Endothelial cell (in vitro differentiated cells): ENCODE measurements around the gene GNGT2. TPM values are rescaled to one million over a fixed set of nuclear protein-coding genes. Genes with fewer than 3 reads are reported as not detected.
A peak's percentile ranks its signal among the peaks of the same experiment; 100 is the strongest.

Experiments
- DNase-seq: peaks from one replicate; pipeline ENCODE4 v3.0.0; 2021; ENCODE audit warnings: low spot score
- H3K27ac Mint-ChIP-seq: one replicate; pipeline ENCODE4 v1.8.0; 2021; ENCODE audit warnings: mixed read lengths, inconsistent platforms; ENCODE audit not compliant: unreplicated experiment
- H3K27me3 Mint-ChIP-seq: one replicate; pipeline ENCODE4 v1.8.0; 2021; ENCODE audit warnings: mild to moderate bottlenecking, moderate library complexity, mixed read lengths, inconsistent platforms; ENCODE audit not compliant: unreplicated experiment
- H3K36me3 Mint-ChIP-seq: one replicate; pipeline ENCODE4 v1.8.0; 2021; ENCODE audit warnings: mild to moderate bottlenecking, low read depth, mixed read lengths, inconsistent platforms; ENCODE audit not compliant: unreplicated experiment
- H3K4me1 Mint-ChIP-seq: one replicate; pipeline ENCODE4 v1.8.0; 2021; ENCODE audit warnings: mild to moderate bottlenecking, mixed read lengths, inconsistent platforms; ENCODE audit not compliant: unreplicated experiment
- H3K4me3 Mint-ChIP-seq: one replicate; pipeline ENCODE4 v1.8.0; 2021; ENCODE audit warnings: mild to moderate bottlenecking, mixed read lengths, inconsistent platforms; ENCODE audit not compliant: unreplicated experiment
- H3K9me3 Mint-ChIP-seq: one replicate; pipeline ENCODE4 v1.8.0; 2021; ENCODE audit warnings: mixed read lengths, inconsistent platforms; ENCODE audit not compliant: unreplicated experiment
- total RNA-seq: library from RNA; stranded (reverse); fragmentation: NEBNext Ultra II Directional; extraction: Animal tissue kit (Norgen Biotek cat#: 25700); gene quantifications from one replicate; pipeline ENCODE4 v1.2.1, GENCODE V29; 2021; ENCODE audit not compliant: unreplicated experiment
- TF ChIP-seq, protein P1 (sequence below): fragments of 200-600 bp; sonication (generic); IDR thresholded peaks from one replicate; pipeline ENCODE4 v1.5.0; 2021; ENCODE audit warnings: antibody characterized with exemption; ENCODE audit not compliant: unreplicated experiment

Gene GNGT2
- total RNA-seq, 1 donor from 2014 or later: 2.1 TPM

DNA sequence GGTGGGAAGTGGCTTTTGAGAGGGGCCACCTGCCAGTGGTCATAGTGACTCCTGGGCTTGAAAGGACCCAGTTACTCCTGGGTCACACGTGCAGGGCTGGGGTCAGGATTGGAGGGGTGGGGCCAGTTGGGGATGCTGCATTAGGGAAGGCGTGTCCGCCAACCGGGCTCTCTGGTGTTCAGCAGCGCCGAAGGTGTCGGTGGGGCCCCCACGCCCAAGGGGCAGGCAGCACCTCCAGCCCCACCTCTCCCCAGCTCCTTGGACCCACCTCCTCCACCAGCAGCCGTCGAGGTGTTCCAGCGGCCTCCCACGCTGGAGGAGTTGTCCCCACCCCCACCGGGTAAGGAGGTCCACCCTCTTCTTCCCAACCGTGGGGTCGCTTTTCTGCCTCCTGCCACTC, 9.6 kb upstream of the GNGT2 start:
- Mint-ChIP-seq H3K36me3 (peaks cover 28% of the 10 kb centered on the region), H3K27ac (no peak overlapping the region), H3K9me3 (no peaks in the 10 kb centered on the region), H3K27me3 (peaks cover 9% of the 10 kb centered on the region), H3K4me3 (no peak overlapping the region), H3K4me1 (peaks cover 38% of the 10 kb centered on the region)
- DNase-seq: no peak
- TF ChIP-seq, protein P1, sequence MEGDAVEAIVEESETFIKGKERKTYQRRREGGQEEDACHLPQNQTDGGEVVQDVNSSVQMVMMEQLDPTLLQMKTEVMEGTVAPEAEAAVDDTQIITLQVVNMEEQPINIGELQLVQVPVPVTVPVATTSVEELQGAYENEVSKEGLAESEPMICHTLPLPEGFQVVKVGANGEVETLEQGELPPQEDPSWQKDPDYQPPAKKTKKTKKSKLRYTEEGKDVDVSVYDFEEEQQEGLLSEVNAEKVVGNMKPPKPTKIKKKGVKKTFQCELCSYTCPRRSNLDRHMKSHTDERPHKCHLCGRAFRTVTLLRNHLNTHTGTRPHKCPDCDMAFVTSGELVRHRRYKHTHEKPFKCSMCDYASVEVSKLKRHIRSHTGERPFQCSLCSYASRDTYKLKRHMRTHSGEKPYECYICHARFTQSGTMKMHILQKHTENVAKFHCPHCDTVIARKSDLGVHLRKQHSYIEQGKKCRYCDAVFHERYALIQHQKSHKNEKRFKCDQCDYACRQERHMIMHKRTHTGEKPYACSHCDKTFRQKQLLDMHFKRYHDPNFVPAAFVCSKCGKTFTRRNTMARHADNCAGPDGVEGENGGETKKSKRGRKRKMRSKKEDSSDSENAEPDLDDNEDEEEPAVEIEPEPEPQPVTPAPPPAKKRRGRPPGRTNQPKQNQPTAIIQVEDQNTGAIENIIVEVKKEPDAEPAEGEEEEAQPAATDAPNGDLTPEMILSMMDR: no peak

DNA sequence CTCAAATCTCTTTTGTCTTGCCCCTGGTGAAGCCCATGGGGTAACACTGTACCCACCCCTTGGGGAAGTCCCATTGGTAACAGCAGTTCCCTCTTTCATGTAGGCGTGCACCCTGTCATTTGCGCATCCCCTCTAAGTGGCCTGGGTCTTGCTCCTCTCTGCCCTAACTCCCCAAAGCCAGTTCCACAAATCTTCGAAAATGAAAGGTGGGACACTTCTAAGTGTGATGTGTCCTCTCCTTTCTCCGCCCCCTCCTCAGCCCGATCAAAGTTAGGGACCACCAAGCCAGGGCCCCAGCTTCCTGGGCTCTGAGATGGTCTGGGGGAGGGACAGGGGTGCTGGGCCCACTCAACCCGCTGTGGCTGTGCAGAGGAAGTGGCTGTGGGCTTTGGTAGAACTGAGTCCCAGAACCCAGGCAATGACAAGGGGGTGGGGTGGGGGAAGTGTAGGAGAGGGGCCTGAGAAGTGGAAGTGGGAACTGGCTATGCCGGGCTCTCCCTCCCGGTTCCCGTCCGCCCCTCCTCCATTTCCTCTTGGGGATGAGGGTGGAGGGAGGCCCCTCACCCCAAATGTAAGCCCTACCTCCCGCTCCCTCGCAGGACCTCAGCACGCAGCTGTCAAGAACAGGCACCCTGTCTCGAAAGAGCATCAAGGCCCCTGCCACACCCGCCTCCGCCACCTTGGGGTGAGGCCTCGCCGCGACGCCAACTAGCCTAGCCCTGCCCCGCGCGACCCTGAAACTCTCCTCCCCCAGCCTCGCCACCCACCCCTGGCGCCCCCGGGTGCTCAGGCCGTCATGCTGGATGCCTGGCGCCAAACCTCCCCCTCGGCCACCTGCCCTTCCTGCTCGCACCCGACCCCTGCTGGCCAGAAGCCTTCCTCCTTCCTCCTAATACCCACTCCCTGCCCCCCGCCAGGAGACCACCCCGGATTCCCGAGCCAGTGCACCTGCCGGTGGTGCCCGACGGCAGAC, 8.9 kb upstream of the GNGT2 start:
- Mint-ChIP-seq H3K4me3 (no peak overlapping the region), H3K27ac (no peak overlapping the region), H3K4me1 (peaks cover 42% of the 10 kb centered on the region), H3K27me3 (peaks cover 7% of the 10 kb centered on the region), H3K36me3 (peaks cover 33% of the 10 kb centered on the region), H3K9me3 (no peaks in the 10 kb centered on the region)
- TF ChIP-seq, protein P1: no peak
- no peak for DNase-seq

DNA sequence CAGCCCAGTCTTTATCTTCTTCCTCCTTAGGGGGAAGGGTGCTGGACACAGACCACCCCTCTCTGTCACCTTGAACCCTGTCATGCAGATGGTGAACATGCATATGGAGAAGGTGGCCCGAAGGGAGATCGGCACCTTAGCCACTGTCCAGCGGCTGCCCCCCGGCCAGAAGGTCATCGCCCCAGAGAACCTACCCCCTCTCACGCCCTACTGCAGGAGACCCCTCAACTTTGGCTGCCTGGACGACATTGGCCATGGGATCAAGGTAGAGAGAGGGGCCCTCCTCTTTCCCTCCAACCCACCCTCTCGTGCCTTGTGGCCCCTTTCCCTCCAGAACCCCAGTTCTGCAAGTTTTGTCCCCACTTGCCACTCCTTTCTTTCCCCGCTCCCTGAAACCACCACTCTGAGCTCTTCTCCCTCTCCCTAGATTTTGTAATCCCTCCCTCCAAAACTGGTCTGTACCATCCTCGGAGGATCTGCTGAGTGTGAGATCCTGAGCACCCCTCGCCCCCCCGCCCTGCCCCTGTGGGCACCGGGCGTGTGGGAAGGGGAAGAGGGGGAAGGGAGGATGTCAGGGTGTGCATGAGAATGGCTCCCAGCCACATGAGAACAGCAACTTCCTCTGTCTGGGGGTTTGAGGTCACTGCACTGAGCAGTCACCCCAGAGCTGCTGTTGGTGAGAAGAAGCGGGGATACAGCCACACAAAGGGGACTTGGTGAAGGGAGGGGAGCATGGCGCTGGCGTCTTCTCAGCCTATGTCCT, 7.5 kb upstream of the GNGT2 start:
- H3K9me3 Mint-ChIP-seq: no peaks in the 10 kb centered on the region
- TF ChIP-seq, protein P1: no peak
- H3K4me3 Mint-ChIP-seq: peak overlapping the region; percentile 38
- no peak for DNase-seq
- peaks cover 9% of the 10 kb centered on the region for H3K27me3 Mint-ChIP-seq
- peaks cover 44% of the 10 kb centered on the region for H3K4me1 Mint-ChIP-seq
- peaks cover 27% of the 10 kb centered on the region for H3K36me3 Mint-ChIP-seq
- peak overlapping the region; percentile 30 for H3K27ac Mint-ChIP-seq

DNA sequence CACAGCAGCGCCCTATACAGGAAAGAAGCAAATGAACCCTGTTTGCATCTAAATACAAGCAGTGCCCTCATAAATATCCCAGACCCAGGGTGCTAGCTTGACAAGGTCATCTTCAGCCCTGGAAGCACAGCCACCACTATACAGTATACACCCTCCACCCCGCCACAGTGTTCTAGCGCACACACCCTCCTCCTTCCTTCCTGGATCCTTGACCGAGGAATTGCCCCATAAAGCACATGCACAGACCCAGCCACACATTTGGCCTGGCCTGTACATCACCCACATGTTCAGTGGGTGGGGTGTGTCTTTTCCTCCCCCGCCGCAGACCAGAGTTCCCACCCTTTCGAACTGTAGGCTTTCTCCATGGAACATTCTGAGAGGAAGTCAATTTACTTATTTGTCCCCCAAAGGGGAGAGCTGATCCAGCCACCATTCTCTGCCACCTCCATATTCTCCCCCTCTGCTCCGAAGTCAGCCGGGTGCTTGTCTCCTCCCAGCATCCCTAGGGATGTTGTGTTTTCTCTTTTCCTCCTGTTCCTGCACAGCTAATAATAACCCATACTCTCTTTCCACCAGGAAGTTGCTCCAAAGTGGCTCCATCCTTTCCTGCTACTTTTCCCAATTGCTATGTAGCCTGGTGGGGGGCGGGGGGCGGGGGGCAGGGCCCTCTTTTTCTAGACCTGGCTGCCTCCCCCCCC, 6.7 kb upstream of the GNGT2 start:
- H3K4me1 Mint-ChIP-seq: peaks cover 46% of the 10 kb centered on the region
- TF ChIP-seq, protein P1: no peak
- H3K36me3 Mint-ChIP-seq: peaks cover 27% of the 10 kb centered on the region
- peaks cover 10% of the 10 kb centered on the region for H3K27me3 Mint-ChIP-seq
- peak overlapping the region; percentile 76 for H3K4me3 Mint-ChIP-seq
- DNase-seq: no peak
- peak overlapping the region; percentile 61 for H3K27ac Mint-ChIP-seq
- H3K9me3 Mint-ChIP-seq: no peaks in the 10 kb centered on the region
